ENCODE results near the gene NR2F2.
"Not testable (repeated sequence)": the region's sequence is repeated elsewhere in the genome, so short reads cannot be mapped to it uniquely, and the experiment has no call there.

The NR2F2 gene

GRCh38 chr15:96367311-96368200 lies 37.1 kb downstream of the NR2F2 start:
- peaks cover 27% of the 10 kb centered on the region for H3K4me1 ChIP-seq (ENCODE audit: control insufficient read depth, insufficient read depth, low read length)
- H3K36me3 ChIP-seq (ENCODE audit: control insufficient read depth, insufficient read depth, low read length): no peaks in the 10 kb centered on the region
- H3K9ac ChIP-seq (ENCODE audit: low read depth, low read length): no peak overlapping the region
- H3K27me3 ChIP-seq (ENCODE audit: control insufficient read depth, insufficient read depth, low read length): peaks cover 100% of the 10 kb centered on the region
- H3K9me3 ChIP-seq (ENCODE audit: control insufficient read depth, insufficient read depth, low read length): no peaks in the 10 kb centered on the region
- H3K4me3 ChIP-seq (ENCODE audit: low read depth, low read length): no peak overlapping the region
- no peak overlapping the region for H3K27ac ChIP-seq (ENCODE audit: low read depth, low read length)

GRCh38 chr15:96369351-96369750 lies 38.9 kb downstream of the NR2F2 start:
- H3K9me3 ChIP-seq (ENCODE audit: control insufficient read depth, insufficient read depth, low read length): no peaks in the 10 kb centered on the region
- no peak overlapping the region for H3K27ac ChIP-seq (ENCODE audit: low read depth, low read length)
- H3K36me3 ChIP-seq (ENCODE audit: control insufficient read depth, insufficient read depth, low read length): no peaks in the 10 kb centered on the region
- H3K4me3 ChIP-seq (ENCODE audit: low read depth, low read length): no peak overlapping the region
- H3K4me1 ChIP-seq (ENCODE audit: control insufficient read depth, insufficient read depth, low read length): peaks cover 16% of the 10 kb centered on the region; the same call in 1 of the 2 replicates
- peaks cover 100% of the 10 kb centered on the region for H3K27me3 ChIP-seq (ENCODE audit: control insufficient read depth, insufficient read depth, low read length)
- no peak overlapping the region for H3K9ac ChIP-seq (ENCODE audit: low read depth, low read length)

- H3K9ac ChIP-seq (ENCODE audit: low read depth, low read length): no peak overlapping the region
- no peak overlapping the region for H3K27ac ChIP-seq (ENCODE audit: low read depth, low read length)
- no peaks in the 10 kb centered on the region for H3K9me3 ChIP-seq (ENCODE audit: control insufficient read depth, insufficient read depth, low read length)
- no peaks in the 10 kb centered on the region for H3K36me3 ChIP-seq (ENCODE audit: control insufficient read depth, insufficient read depth, low read length)
- peaks cover 16% of the 10 kb centered on the region; the same call in 1 of the 2 replicates for H3K4me1 ChIP-seq (ENCODE audit: control insufficient read depth, insufficient read depth, low read length)
- no peak overlapping the region for H3K4me3 ChIP-seq (ENCODE audit: low read depth, low read length)
- peaks cover 100% of the 10 kb centered on the region for H3K27me3 ChIP-seq (ENCODE audit: control insufficient read depth, insufficient read depth, low read length)
Measured at GRCh38 chr15:96369825-96370621, 39.5 kb downstream of the NR2F2 start.

- Histone ChIP-seq H3K4me1 (ENCODE audit: control insufficient read depth, insufficient read depth, low read length) (peaks cover 15% of the 10 kb centered on the region; the same call in 1 of the 2 replicates), H3K4me3 (ENCODE audit: low read depth, low read length) (no peak overlapping the region), H3K27me3 (ENCODE audit: control insufficient read depth, insufficient read depth, low read length) (peaks cover 90% of the 10 kb centered on the region), H3K36me3 (ENCODE audit: control insufficient read depth, insufficient read depth, low read length) (no peaks in the 10 kb centered on the region), H3K27ac (ENCODE audit: low read depth, low read length) (no peak overlapping the region), H3K9me3 (ENCODE audit: control insufficient read depth, insufficient read depth, low read length) (no peaks in the 10 kb centered on the region), H3K9ac (ENCODE audit: low read depth, low read length) (no peak overlapping the region)
Measured at GRCh38 chr15:96372554-96372953, 42.1 kb downstream of the NR2F2 start.

- Histone ChIP-seq H3K9ac (ENCODE audit: low read depth, low read length) (no peak overlapping the region), H3K36me3 (ENCODE audit: control insufficient read depth, insufficient read depth, low read length) (no peaks in the 10 kb centered on the region), H3K4me3 (ENCODE audit: low read depth, low read length) (no peak overlapping the region), H3K27ac (ENCODE audit: low read depth, low read length) (no peak overlapping the region), H3K9me3 (ENCODE audit: control insufficient read depth, insufficient read depth, low read length) (no peaks in the 10 kb centered on the region), H3K27me3 (ENCODE audit: control insufficient read depth, insufficient read depth, low read length) (peaks cover 80% of the 10 kb centered on the region), H3K4me1 (ENCODE audit: control insufficient read depth, insufficient read depth, low read length) (peaks cover 9% of the 10 kb centered on the region; the same call in 1 of the 2 replicates)
Measured at GRCh38 chr15:96374499-96374898, 44.0 kb downstream of the NR2F2 start.

GRCh38 chr15:96379592-96379991 lies 49.1 kb downstream of the NR2F2 start:
- not testable (repeated sequence) for H3K4me3 ChIP-seq (ENCODE audit: low read depth, low read length); H3K36me3 ChIP-seq (ENCODE audit: control insufficient read depth, insufficient read depth, low read length); H3K9me3 ChIP-seq (ENCODE audit: control insufficient read depth, insufficient read depth, low read length); H3K4me1 ChIP-seq (ENCODE audit: control insufficient read depth, insufficient read depth, low read length); H3K27ac ChIP-seq (ENCODE audit: low read depth, low read length); H3K9ac ChIP-seq (ENCODE audit: low read depth, low read length)
- peaks cover 30% of the 10 kb centered on the region for H3K27me3 ChIP-seq (ENCODE audit: control insufficient read depth, insufficient read depth, low read length)

- no peaks in the 10 kb centered on the region for H3K4me1 ChIP-seq (ENCODE audit: control insufficient read depth, insufficient read depth, low read length)
- H3K27me3 ChIP-seq (ENCODE audit: control insufficient read depth, insufficient read depth, low read length): peaks cover 11% of the 10 kb centered on the region
- no peak overlapping the region for H3K27ac ChIP-seq (ENCODE audit: low read depth, low read length)
- H3K4me3 ChIP-seq (ENCODE audit: low read depth, low read length): no peak overlapping the region
- no peak overlapping the region for H3K9ac ChIP-seq (ENCODE audit: low read depth, low read length)
- no peaks in the 10 kb centered on the region for H3K9me3 ChIP-seq (ENCODE audit: control insufficient read depth, insufficient read depth, low read length)
- no peaks in the 10 kb centered on the region for H3K36me3 ChIP-seq (ENCODE audit: control insufficient read depth, insufficient read depth, low read length)
Measured at GRCh38 chr15:96381463-96381862, 51.0 kb downstream of the NR2F2 start.

GRCh38 chr15:96385195-96385594 lies 54.7 kb downstream of the NR2F2 start:
- Histone ChIP-seq H3K4me3 (ENCODE audit: low read depth, low read length) (no peak overlapping the region), H3K27me3 (ENCODE audit: control insufficient read depth, insufficient read depth, low read length) (peaks cover 4% of the 10 kb centered on the region; the same call in 1 of the 2 replicates)

GRCh38 chr15:96388673-96389072 lies 58.2 kb downstream of the NR2F2 start:
- Histone ChIP-seq H3K4me3 (ENCODE audit: low read depth, low read length) (no peak overlapping the region), H3K9me3 (ENCODE audit: control insufficient read depth, insufficient read depth, low read length) (no peaks in the 10 kb centered on the region), H3K9ac (ENCODE audit: low read depth, low read length) (no peak overlapping the region), H3K27me3 (ENCODE audit: control insufficient read depth, insufficient read depth, low read length) (peaks cover 25% of the 10 kb centered on the region), H3K4me1 (ENCODE audit: control insufficient read depth, insufficient read depth, low read length) (peaks cover 10% of the 10 kb centered on the region; the same call in 1 of the 2 replicates), H3K36me3 (ENCODE audit: control insufficient read depth, insufficient read depth, low read length) (no peaks in the 10 kb centered on the region), H3K27ac (ENCODE audit: low read depth, low read length) (no peak overlapping the region)

More at GRCh38 chr15:96385195-96385594, 54.7 kb downstream of the NR2F2 start:
- no peak overlapping the region for H3K9ac ChIP-seq (ENCODE audit: low read depth, low read length)
- H3K4me1 ChIP-seq (ENCODE audit: control insufficient read depth, insufficient read depth, low read length): no peaks in the 10 kb centered on the region
- H3K9me3 ChIP-seq (ENCODE audit: control insufficient read depth, insufficient read depth, low read length): no peaks in the 10 kb centered on the region
- H3K27ac ChIP-seq (ENCODE audit: low read depth, low read length): no peak overlapping the region
- no peaks in the 10 kb centered on the region for H3K36me3 ChIP-seq (ENCODE audit: control insufficient read depth, insufficient read depth, low read length)

Data from HUES48 (cell line).